ENCODE results near the gene KCTD4. TPM values are rescaled to one million over a fixed set of nuclear protein-coding genes. Genes with fewer than 3 reads are reported as not detected.
A peak's percentile ranks its signal among the peaks of the same experiment; 100 is the strongest.

Gene KCTD4
- total and polyA plus RNA-seq, 2 experiments from 2014 or later, result not detected

DNA sequence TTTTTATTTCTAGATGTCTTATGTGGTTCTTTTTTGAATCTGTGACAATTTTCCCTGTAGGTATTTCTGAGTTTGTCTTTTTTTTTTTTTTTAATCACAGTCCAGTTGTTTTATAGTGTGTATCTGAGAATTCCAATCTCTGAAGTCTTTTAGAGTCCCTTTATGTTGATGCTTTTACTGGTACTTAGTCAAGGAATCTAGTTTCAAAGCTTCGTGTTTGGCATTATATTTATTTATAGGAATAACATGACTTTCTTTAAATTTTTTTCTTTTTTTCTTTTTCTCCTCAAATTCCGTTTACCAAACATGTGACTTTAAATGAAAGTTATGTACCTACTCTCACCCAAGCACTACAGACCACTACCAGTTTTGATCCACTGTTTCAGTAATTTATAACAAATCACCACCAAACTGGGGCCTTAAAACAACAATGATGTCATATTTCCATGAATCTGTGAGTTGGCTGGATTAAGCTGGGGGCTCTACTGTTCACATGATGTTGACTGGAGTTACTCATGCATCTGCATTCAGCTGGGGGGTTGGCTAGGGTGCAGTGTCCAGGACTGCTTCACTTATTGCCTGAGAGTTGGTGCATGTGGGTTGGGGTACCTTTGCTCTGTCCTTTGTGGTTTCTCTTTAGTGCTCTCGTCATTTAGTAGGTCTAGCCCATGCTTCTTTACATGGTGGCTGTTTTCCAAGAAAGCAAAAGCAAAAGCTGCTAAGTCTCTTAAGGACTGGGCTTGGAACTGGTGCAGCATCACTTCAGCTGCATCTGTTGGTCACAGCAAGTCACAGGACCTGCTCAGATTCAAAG, 22.3 kb downstream of the KCTD4 start:
- Histone ChIP-seq H3K27me3 (no peaks in the 10 kb centered on the region), H3K36me3 (no peaks in the 10 kb centered on the region), H3K4me1 (ENCODE audit: low read depth) (no peaks in the 10 kb centered on the region), H3K4me3 (no peak overlapping the region), H3K9me3 (ENCODE audit: low read depth) (no peaks in the 10 kb centered on the region), H3K27ac (no peak overlapping the region)
- no peak for TF ChIP-seq CTCF (IDR thresholded peaks at IDR 0.05; ENCODE audit: low read depth, low read length)
- peak in 1 of 2 donors; percentile 21 for DNase-seq (ENCODE audit: low read depth in 1 of 2, low spot score in 1 of 2)

DNA sequence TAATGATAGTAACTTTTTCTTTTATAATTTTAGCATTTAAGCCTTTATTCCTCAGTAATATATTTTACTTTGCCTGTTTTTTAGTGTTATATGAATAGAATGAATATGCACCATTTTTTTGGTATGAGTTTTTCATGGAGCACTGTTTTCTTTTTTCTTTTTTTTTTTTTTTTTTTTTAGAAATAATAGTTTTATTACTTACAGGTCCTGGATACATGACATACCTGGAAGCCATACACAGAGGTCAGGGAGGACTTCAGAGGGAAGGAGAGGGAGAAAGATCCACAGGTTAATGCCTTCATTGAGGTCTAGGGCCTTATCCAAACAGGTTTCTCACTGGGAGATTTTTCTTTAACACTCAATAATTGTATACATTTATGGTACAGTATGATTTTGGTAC, 26.4 kb downstream of the KCTD4 start:
- Histone ChIP-seq H3K4me3 (no peak overlapping the region), H3K9me3 (ENCODE audit: low read depth) (no peaks in the 10 kb centered on the region), H3K27me3 (no peaks in the 10 kb centered on the region), H3K27ac (no peak overlapping the region), H3K4me1 (ENCODE audit: low read depth) (no peaks in the 10 kb centered on the region), H3K36me3 (no peaks in the 10 kb centered on the region)
- no peak for DNase-seq (ENCODE audit: low read depth in 1 of 2, low spot score in 1 of 2)
- TF ChIP-seq CTCF (IDR thresholded peaks at IDR 0.05; ENCODE audit: low read depth, low read length), result no peak

- peaks cover 5% of the 10 kb centered on the region for H3K36me3 ChIP-seq
- no peak for DNase-seq (ENCODE audit: low read depth in 1 of 2, low spot score in 1 of 2)
- TF ChIP-seq CTCF (IDR thresholded peaks at IDR 0.05; ENCODE audit: low read depth, low read length), result no peak
- no peaks in the 10 kb centered on the region for H3K4me1 ChIP-seq (ENCODE audit: low read depth)
- no peaks in the 10 kb centered on the region for H3K27me3 ChIP-seq
- H3K9me3 ChIP-seq (ENCODE audit: low read depth), result no peaks in the 10 kb centered on the region
- no peak overlapping the region for H3K4me3 ChIP-seq
- H3K27ac ChIP-seq, result no peak overlapping the region
Observed at GRCh38 chr13:45168555-45168930, 32.3 kb downstream of the KCTD4 start.

- H3K27ac ChIP-seq, result no peak overlapping the region
- peak in 1 of 2 donors; percentile 13 for DNase-seq (ENCODE audit: low read depth in 1 of 2, low spot score in 1 of 2)
- H3K27me3 ChIP-seq, result no peaks in the 10 kb centered on the region
- no peak overlapping the region for H3K4me3 ChIP-seq
- H3K9me3 ChIP-seq (ENCODE audit: low read depth), result no peaks in the 10 kb centered on the region
- no peaks in the 10 kb centered on the region for H3K4me1 ChIP-seq (ENCODE audit: low read depth)
- peaks cover 5% of the 10 kb centered on the region for H3K36me3 ChIP-seq
- TF ChIP-seq CTCF (IDR thresholded peaks at IDR 0.05; ENCODE audit: low read depth, low read length), result no peak
Observed at GRCh38 chr13:45167611-45168554, 33.0 kb downstream of the KCTD4 start.

DNA sequence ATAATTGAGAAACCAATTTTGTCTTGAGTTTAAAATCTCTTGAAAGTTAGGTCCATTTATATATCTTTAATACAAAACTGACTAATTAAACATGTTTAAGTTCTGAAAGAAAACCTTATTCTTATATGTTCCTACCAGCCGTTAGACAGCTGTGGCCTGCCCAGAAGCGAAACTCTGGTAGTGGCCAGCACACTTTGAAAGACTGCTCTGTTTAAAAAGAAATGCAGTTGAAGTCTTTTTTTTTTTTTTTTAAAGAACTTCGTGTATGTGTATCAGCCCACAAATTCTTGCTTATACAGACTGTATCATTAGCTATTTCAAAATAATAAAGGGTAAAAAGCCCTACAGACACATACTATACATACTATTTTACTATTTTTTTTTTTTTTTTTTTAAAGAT, 34.0 kb downstream of the KCTD4 start:
- DNase-seq (ENCODE audit: low read depth in 1 of 2, low spot score in 1 of 2), result no peak
- H3K4me1 ChIP-seq (ENCODE audit: low read depth), result no peaks in the 10 kb centered on the region
- H3K36me3 ChIP-seq, result peaks cover 5% of the 10 kb centered on the region
- no peak overlapping the region for H3K27ac ChIP-seq
- no peaks in the 10 kb centered on the region for H3K9me3 ChIP-seq (ENCODE audit: low read depth)
- no peaks in the 10 kb centered on the region for H3K27me3 ChIP-seq
- TF ChIP-seq CTCF (IDR thresholded peaks at IDR 0.05; ENCODE audit: low read depth, low read length), result no peak
- H3K4me3 ChIP-seq, result no peak overlapping the region

Data from cardiac muscle cell (in vitro differentiated cells and primary cell).